GM23338 (cell line): Measurements from ENCODE around the gene FOXN4.

ENCODE experiments used
- CREB1 ChIP-seq: fragments of 250-450 bp; sonication (Bioruptor Pico); IDR thresholded peaks from 2 replicates; pipeline ENCODE4 v1.5.0; 2020; ENCODE audit warnings: low read depth, mild to moderate bottlenecking, moderate library complexity
- EZH2 ChIP-seq: fragments of 200-600 bp; sonication (generic); IDR thresholded peaks from one replicate; pipeline ENCODE4 v1.8.0; 2017; ENCODE audit warnings: antibody characterized with exemption, mild to moderate bottlenecking, low read depth; ENCODE audit not compliant: unreplicated experiment
- EZH2phosphoT487 ChIP-seq: fragments of 200-600 bp; sonication (generic); IDR thresholded peaks from one replicate; pipeline ENCODE4 v1.8.1; 2018; ENCODE audit warnings: antibody characterized with exemption; ENCODE audit not compliant: unreplicated experiment
- NANOG ChIP-seq: IDR thresholded peaks from 2 replicates; pipeline ENCODE4 v1.6.1; 2016; ENCODE audit warnings: antibody characterized with exemption, borderline replicate concordance
- POLR2AphosphoS5 ChIP-seq: IDR thresholded peaks from 2 replicates; pipeline ENCODE4 v1.6.1; 2016; ENCODE audit warnings: antibody characterized with exemption, low read depth
- TF ChIP-seq, protein P1 (sequence below): IDR thresholded peaks from one replicate; pipeline ENCODE4 v1.6.1; 2018; ENCODE audit warnings: antibody characterized with exemption; ENCODE audit not compliant: unreplicated experiment
- TF ChIP-seq, protein P2 (sequence below), 2 experiments: fragments of 200-600 bp in 1 of 2; sonication (generic) in 1 of 2; conservative IDR thresholded peaks; 2 replicates each; pipeline versions ENCODE4 v1.5.1 to v1.6.1; 2016 to 2017; ENCODE audit warnings: antibody characterized with exemption in 2 of 2, low read depth in 2 of 2, mild to moderate bottlenecking in 2 of 2, moderate library complexity in 1 of 2
- TF ChIP-seq, protein P3 (sequence below): IDR thresholded peaks from 2 replicates; pipeline ENCODE4 v1.6.1; 2016; ENCODE audit warnings: antibody characterized with exemption

DNA sequence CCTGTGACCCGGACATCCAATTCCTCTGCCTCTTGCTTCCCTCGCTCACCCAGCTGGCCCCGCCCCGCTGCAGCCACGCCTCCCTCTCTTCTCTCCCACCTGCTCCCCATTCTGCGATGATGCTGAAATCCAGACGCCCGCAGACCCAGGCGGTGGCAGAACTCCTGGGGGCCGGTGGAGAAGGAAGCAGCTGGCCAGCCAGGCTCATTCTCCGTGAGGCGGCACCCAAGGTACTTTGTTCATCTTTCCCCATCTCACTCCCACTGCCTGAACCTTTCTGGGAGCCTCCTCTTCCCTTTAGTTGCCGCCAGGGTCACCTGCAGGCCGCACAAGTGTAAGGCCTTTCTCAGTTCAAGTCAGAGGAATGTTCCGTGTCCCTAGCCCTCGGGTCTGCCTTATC lies 35.7 kb downstream of the FOXN4 start:
- TF ChIP-seq, protein P1, sequence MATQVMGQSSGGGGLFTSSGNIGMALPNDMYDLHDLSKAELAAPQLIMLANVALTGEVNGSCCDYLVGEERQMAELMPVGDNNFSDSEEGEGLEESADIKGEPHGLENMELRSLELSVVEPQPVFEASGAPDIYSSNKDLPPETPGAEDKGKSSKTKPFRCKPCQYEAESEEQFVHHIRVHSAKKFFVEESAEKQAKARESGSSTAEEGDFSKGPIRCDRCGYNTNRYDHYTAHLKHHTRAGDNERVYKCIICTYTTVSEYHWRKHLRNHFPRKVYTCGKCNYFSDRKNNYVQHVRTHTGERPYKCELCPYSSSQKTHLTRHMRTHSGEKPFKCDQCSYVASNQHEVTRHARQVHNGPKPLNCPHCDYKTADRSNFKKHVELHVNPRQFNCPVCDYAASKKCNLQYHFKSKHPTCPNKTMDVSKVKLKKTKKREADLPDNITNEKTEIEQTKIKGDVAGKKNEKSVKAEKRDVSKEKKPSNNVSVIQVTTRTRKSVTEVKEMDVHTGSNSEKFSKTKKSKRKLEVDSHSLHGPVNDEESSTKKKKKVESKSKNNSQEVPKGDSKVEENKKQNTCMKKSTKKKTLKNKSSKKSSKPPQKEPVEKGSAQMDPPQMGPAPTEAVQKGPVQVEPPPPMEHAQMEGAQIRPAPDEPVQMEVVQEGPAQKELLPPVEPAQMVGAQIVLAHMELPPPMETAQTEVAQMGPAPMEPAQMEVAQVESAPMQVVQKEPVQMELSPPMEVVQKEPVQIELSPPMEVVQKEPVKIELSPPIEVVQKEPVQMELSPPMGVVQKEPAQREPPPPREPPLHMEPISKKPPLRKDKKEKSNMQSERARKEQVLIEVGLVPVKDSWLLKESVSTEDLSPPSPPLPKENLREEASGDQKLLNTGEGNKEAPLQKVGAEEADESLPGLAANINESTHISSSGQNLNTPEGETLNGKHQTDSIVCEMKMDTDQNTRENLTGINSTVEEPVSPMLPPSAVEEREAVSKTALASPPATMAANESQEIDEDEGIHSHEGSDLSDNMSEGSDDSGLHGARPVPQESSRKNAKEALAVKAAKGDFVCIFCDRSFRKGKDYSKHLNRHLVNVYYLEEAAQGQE, result no peak
- TF ChIP-seq, protein P2, sequence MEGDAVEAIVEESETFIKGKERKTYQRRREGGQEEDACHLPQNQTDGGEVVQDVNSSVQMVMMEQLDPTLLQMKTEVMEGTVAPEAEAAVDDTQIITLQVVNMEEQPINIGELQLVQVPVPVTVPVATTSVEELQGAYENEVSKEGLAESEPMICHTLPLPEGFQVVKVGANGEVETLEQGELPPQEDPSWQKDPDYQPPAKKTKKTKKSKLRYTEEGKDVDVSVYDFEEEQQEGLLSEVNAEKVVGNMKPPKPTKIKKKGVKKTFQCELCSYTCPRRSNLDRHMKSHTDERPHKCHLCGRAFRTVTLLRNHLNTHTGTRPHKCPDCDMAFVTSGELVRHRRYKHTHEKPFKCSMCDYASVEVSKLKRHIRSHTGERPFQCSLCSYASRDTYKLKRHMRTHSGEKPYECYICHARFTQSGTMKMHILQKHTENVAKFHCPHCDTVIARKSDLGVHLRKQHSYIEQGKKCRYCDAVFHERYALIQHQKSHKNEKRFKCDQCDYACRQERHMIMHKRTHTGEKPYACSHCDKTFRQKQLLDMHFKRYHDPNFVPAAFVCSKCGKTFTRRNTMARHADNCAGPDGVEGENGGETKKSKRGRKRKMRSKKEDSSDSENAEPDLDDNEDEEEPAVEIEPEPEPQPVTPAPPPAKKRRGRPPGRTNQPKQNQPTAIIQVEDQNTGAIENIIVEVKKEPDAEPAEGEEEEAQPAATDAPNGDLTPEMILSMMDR (conservative IDR thresholded peaks at IDR 0.05; ENCODE audit: low read depth in 2 of 2), result no peak
- no peak for TF ChIP-seq CREB1
- TF ChIP-seq EZH2phosphoT487, result no peak
- TF ChIP-seq, protein P3, sequence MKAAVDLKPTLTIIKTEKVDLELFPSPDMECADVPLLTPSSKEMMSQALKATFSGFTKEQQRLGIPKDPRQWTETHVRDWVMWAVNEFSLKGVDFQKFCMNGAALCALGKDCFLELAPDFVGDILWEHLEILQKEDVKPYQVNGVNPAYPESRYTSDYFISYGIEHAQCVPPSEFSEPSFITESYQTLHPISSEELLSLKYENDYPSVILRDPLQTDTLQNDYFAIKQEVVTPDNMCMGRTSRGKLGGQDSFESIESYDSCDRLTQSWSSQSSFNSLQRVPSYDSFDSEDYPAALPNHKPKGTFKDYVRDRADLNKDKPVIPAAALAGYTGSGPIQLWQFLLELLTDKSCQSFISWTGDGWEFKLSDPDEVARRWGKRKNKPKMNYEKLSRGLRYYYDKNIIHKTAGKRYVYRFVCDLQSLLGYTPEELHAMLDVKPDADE, result no peak
- TF ChIP-seq POLR2AphosphoS5, result no peak
- no peak for TF ChIP-seq NANOG
- no peak for TF ChIP-seq EZH2
